ENCODE results near the gene ADORA2A. TPM values are rescaled to one million over a fixed set of nuclear protein-coding genes. Genes with fewer than 3 reads are reported as not detected.

Gene ADORA2A
- polyA plus RNA-seq, 1 donor (not counting 4 experiments of a cell fraction or from before 2014, with no cell fraction given) = 0.20 TPM

DNA sequence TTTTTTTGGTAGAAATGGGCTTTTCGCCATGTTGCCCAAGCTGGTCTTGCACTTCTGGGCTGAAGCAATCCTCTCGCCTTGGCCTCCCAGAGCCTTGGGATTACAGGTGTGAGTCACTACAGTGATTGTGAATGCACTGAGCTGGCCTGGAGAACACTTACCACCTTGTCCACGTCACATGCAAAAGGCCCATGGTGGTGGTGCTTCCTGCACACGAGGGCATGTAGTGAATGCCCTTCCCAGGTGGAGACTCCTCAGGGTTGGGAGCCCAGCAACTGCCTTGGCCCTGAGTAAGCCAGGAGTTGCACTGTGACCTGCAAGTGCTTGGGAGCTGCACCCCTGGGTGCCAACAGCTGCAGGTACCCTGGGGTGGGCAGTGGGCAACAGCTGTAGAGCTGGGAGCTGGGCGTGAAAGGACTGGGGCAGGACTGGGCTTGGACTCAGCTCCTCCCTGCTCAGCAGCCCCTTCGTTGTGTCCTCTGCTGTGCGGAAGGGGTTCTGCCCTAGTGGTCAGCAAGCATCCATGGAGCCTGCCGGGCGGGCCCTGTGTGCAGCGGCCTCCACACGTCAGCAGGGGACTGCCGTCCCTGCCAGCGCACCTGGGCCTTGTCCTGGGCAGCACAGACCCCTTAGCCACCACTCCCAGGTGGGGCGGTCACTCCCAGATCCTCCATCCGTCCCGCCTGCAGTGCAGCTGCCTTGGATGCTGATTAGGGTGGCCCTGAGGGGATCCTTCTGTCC, 9.3 kb upstream of the ADORA2A start:
- TF ChIP-seq, protein P1, sequence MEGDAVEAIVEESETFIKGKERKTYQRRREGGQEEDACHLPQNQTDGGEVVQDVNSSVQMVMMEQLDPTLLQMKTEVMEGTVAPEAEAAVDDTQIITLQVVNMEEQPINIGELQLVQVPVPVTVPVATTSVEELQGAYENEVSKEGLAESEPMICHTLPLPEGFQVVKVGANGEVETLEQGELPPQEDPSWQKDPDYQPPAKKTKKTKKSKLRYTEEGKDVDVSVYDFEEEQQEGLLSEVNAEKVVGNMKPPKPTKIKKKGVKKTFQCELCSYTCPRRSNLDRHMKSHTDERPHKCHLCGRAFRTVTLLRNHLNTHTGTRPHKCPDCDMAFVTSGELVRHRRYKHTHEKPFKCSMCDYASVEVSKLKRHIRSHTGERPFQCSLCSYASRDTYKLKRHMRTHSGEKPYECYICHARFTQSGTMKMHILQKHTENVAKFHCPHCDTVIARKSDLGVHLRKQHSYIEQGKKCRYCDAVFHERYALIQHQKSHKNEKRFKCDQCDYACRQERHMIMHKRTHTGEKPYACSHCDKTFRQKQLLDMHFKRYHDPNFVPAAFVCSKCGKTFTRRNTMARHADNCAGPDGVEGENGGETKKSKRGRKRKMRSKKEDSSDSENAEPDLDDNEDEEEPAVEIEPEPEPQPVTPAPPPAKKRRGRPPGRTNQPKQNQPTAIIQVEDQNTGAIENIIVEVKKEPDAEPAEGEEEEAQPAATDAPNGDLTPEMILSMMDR (optimal IDR thresholded peaks at IDR 0.05 in 1 of 3, IDR thresholded peaks at IDR 0.05 in 1 of 3, conservative IDR thresholded peaks at IDR 0.05 in 1 of 3; ENCODE audit: extremely low read depth in 1 of 3, insufficient read depth in 2 of 3, low read length in 3 of 3) = no peak
- no peak for TF ChIP-seq EZH2 (IDR thresholded peaks at IDR 0.05; ENCODE audit: low read length)
- no peak overlapping the region for H3K9ac ChIP-seq (ENCODE audit: control insufficient read depth, extremely low read depth, insufficient read depth, low read length)
- H3K9me3 ChIP-seq (ENCODE audit: control insufficient read depth, low read depth, low read length) = no peaks in the 10 kb centered on the region
- dilution Hi-C loops (cut with MboI; ENCODE audit: extremely low pct_ligation_motif_present, low sequenced_read_pairs) = no loop called here
- H3K79me2 ChIP-seq (ENCODE audit: control insufficient read depth, insufficient read depth, low read length) = no peaks in the 10 kb centered on the region
- H4K20me1 ChIP-seq (ENCODE audit: control insufficient read depth, extremely low read depth, insufficient read depth, low read length) = no peaks in the 10 kb centered on the region
- no peak overlapping the region for H3K4me2 ChIP-seq (ENCODE audit: control insufficient read depth, extremely low read depth, insufficient read depth, low read depth, low read length)
- no peak overlapping the region for H3K4me3 ChIP-seq (ENCODE audit: control insufficient read depth in 2 of 3, extremely low read depth in 1 of 3, insufficient read depth in 2 of 3, low read depth in 1 of 3, low read length in 3 of 3)
- H3K27me3 ChIP-seq (ENCODE audit: control insufficient read depth, extremely low read depth, insufficient read depth, low read length) = no peaks in the 10 kb centered on the region
- DNase-seq (ENCODE audit: low read depth, low spot score) (no peak), FAIRE-seq (no peak)
- peaks cover 15% of the 10 kb centered on the region for H3K4me1 ChIP-seq (ENCODE audit: control insufficient read depth, extremely low read depth, insufficient read depth, low read length)
- no peak overlapping the region for H2AFZ ChIP-seq (ENCODE audit: control insufficient read depth, low read length)
- H3K27ac ChIP-seq (ENCODE audit: control insufficient read depth, insufficient read depth, low read length) = no peak overlapping the region
- H3K36me3 ChIP-seq (ENCODE audit: control insufficient read depth in 2 of 2, extremely low read depth in 1 of 2, insufficient read depth in 2 of 2, low read length in 2 of 2) = peaks cover 0 to 6% of the 10 kb centered on the region in 2 experiments
- no peaks in the 10 kb centered on the region for H3K9me1 ChIP-seq (ENCODE audit: control insufficient read depth, extremely low read depth, insufficient read depth, low read length)

DNA sequence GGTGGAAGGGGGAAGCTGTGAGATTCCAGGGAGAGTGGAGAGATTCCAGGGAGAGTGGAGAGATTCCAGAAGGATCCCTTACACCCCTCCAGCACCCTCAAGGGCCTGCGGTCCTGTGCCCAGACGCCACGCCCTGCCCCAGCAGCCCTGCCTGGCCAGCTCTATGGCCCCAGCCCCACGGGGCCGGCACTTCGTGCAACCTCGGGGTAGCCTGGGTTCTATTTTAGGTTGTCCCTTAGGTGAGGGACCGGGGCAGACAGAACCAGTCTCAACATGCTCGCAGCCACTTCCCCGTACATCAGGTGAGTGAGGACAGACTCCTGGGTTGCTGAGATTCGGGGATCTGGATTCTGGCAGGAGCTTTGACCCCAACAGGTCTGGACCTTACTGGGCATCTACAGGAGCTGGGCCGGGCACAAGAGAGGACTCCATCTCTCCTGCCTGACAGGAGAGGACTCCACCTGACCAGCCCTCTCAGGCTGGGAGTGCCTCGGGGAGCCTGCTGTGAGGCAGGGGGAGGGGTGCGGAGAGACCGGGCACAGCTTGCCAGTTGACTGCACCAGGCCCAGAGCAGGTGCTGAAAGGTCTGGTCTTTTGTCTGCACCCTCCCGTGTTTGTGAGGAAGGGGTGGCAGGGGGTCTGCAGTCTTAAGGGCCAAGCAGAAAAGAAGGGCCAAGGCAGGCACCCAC, 8.5 kb upstream of the ADORA2A start:
- dilution Hi-C loops (cut with MboI; ENCODE audit: extremely low pct_ligation_motif_present, low sequenced_read_pairs) = no loop called here
- FAIRE-seq (no peak), DNase-seq (ENCODE audit: low read depth, low spot score) (no peak)
- H3K9me1 ChIP-seq (ENCODE audit: control insufficient read depth, extremely low read depth, insufficient read depth, low read length) = no peaks in the 10 kb centered on the region
- no peak overlapping the region for H3K27ac ChIP-seq (ENCODE audit: control insufficient read depth, insufficient read depth, low read length)
- no peak overlapping the region for H3K4me3 ChIP-seq (ENCODE audit: control insufficient read depth in 2 of 3, extremely low read depth in 1 of 3, insufficient read depth in 2 of 3, low read depth in 1 of 3, low read length in 3 of 3)
- no peaks in the 10 kb centered on the region for H4K20me1 ChIP-seq (ENCODE audit: control insufficient read depth, extremely low read depth, insufficient read depth, low read length)
- peak overlapping the region; percentile 10 for H3K4me2 ChIP-seq (ENCODE audit: control insufficient read depth, extremely low read depth, insufficient read depth, low read depth, low read length)
- H3K79me2 ChIP-seq (ENCODE audit: control insufficient read depth, insufficient read depth, low read length) = no peaks in the 10 kb centered on the region
- no peaks in the 10 kb centered on the region for H3K9me3 ChIP-seq (ENCODE audit: control insufficient read depth, low read depth, low read length)
- no peak overlapping the region for H3K9ac ChIP-seq (ENCODE audit: control insufficient read depth, extremely low read depth, insufficient read depth, low read length)
- H2AFZ ChIP-seq (ENCODE audit: control insufficient read depth, low read length) = no peak overlapping the region
- peaks cover 0 to 3% of the 10 kb centered on the region in 2 experiments for H3K36me3 ChIP-seq (ENCODE audit: control insufficient read depth in 2 of 2, extremely low read depth in 1 of 2, insufficient read depth in 2 of 2, low read length in 2 of 2)
- TF ChIP-seq, protein P1 (optimal IDR thresholded peaks at IDR 0.05 in 1 of 3, IDR thresholded peaks at IDR 0.05 in 1 of 3, conservative IDR thresholded peaks at IDR 0.05 in 1 of 3; ENCODE audit: extremely low read depth in 1 of 3, insufficient read depth in 2 of 3, low read length in 3 of 3) = no peak
- no peak for TF ChIP-seq EZH2 (IDR thresholded peaks at IDR 0.05; ENCODE audit: low read length)
- peaks cover 18% of the 10 kb centered on the region for H3K4me1 ChIP-seq (ENCODE audit: control insufficient read depth, extremely low read depth, insufficient read depth, low read length)
- H3K27me3 ChIP-seq (ENCODE audit: control insufficient read depth, extremely low read depth, insufficient read depth, low read length) = peaks cover under 1% of the 10 kb centered on the region
